Body of pancreas (tissue), 4 donors: ENCODE data around the gene DIDO1.

Source experiments
- POLR2A ChIP-seq, 3 donors: fragments of 450-650 bp; IDR thresholded peaks; one replicate each; pipeline ENCODE4 v1.6.1; 2016; ENCODE audit warnings: antibody characterized with exemption in 3 of 3, mild to moderate bottlenecking in 2 of 3
- TF ChIP-seq, protein P1 (sequence below), 7 experiments: fragments of 450-650 bp in 4 of 7; fragments of 200-600 bp in 3 of 7; sonication (generic) in 3 of 7; IDR thresholded peaks; one replicate each; pipeline ENCODE4 v1.5.1; 2016 to 2019; ENCODE audit warnings: antibody characterized with exemption in 7 of 7

DNA sequence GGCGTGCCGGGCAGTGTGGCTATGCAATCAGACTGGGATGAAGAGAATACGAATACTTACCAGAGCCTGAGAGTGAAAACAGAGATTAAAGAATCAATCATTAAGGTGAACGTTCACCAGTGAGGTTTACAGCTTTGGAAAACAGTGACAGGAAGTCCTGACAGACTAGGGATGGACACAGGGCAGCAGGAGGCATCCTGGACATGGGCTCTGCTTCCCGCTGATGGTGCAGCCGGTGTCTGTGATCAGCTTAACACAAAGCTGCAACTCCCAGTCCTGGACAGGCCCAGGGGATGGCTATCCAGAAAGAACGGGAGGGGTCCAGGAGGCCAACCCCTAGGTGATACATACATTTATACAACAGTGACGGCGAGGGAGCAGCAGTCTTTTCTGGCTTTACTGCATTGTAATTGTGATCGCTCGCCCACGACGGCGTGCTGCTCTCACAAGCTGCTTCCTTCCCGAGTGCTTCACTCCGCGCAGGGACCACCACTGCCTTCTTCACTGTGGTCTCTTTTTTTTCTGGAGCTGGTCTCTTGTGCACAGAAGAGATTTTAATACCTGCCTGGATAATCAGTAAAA, 20.7 kb downstream of the DIDO1 start:
- no peak for TF ChIP-seq POLR2A (IDR thresholded peaks at IDR 0.05)
- TF ChIP-seq, protein P1, sequence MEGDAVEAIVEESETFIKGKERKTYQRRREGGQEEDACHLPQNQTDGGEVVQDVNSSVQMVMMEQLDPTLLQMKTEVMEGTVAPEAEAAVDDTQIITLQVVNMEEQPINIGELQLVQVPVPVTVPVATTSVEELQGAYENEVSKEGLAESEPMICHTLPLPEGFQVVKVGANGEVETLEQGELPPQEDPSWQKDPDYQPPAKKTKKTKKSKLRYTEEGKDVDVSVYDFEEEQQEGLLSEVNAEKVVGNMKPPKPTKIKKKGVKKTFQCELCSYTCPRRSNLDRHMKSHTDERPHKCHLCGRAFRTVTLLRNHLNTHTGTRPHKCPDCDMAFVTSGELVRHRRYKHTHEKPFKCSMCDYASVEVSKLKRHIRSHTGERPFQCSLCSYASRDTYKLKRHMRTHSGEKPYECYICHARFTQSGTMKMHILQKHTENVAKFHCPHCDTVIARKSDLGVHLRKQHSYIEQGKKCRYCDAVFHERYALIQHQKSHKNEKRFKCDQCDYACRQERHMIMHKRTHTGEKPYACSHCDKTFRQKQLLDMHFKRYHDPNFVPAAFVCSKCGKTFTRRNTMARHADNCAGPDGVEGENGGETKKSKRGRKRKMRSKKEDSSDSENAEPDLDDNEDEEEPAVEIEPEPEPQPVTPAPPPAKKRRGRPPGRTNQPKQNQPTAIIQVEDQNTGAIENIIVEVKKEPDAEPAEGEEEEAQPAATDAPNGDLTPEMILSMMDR (IDR thresholded peaks at IDR 0.05), result no peak
